Measurements from ENCODE around the gene LRRD1.
"Not testable (repeated sequence)": the region's sequence is repeated elsewhere in the genome, so short reads cannot be mapped to it uniquely, and the experiment has no call there.

Gene LRRD1

GRCh38 chr7:92137557-92137956 is 41.4 kb downstream of the LRRD1 start:
- no peak for DNase-seq

GRCh38 chr7:92135052-92135889 is 43.7 kb downstream of the LRRD1 start:
- no peak for DNase-seq

- peak; percentile 94 to 95 for DNase-seq
Measured at GRCh38 chr7:92134271-92135051, 44.5 kb downstream of the LRRD1 start, which contains the start of gene CYP51A1. Gene CYP51A1 (minus strand): TSS chr7:92134477. CDS start chr7:92134364, 113 bp downstream.

- peak; percentile 66 to 71 for DNase-seq
Measured at GRCh38 chr7:92133737-92134270, 45.1 kb downstream of the LRRD1 start.

GRCh38 chr7:92133133-92133736 is 45.7 kb downstream of the LRRD1 start:
- no peak for DNase-seq

GRCh38 chr7:92131764-92132330 is 47.1 kb downstream of the LRRD1 start:
- no peak for DNase-seq

- no peak for DNase-seq
Measured at GRCh38 chr7:92131093-92131492, 47.8 kb downstream of the LRRD1 start.

GRCh38 chr7:92121681-92122080 is 57.3 kb downstream of the LRRD1 start:
- DNase-seq: no peak

- no peak for DNase-seq
Measured at GRCh38 chr7:92119213-92119759, 59.7 kb downstream of the LRRD1 start.

- no peak for DNase-seq
Measured at GRCh38 chr7:92116949-92117348, 62.0 kb downstream of the LRRD1 start.

- DNase-seq: no peak
Measured at GRCh38 chr7:92115821-92116220, 63.1 kb downstream of the LRRD1 start.

GRCh38 chr7:92110857-92111256 is 68.1 kb downstream of the LRRD1 start:
- no peak for DNase-seq

GRCh38 chr7:92108821-92109220 is 70.1 kb downstream of the LRRD1 start:
- DNase-seq: no peak

GRCh38 chr7:92102862-92103261 is 76.1 kb downstream of the LRRD1 start:
- DNase-seq: not testable (repeated sequence)

- DNase-seq: no peak
Measured at GRCh38 chr7:92100534-92100933, 78.4 kb downstream of the LRRD1 start.

- no peak for DNase-seq
Measured at GRCh38 chr7:92095380-92095779, 83.6 kb downstream of the LRRD1 start.

Data from activated CD4-positive, alpha-beta T cell treated with anti-CD3 and anti-CD28 coated beads, Interleukin-2, amount 50 U/mL, for 48 hours (primary cell).